ENCODE data around the gene CDH12. TPM values are rescaled to one million over a fixed set of nuclear protein-coding genes. Genes with fewer than 3 reads are reported as not detected.
"Not testable (repeated sequence)": the region's sequence is repeated elsewhere in the genome, so short reads cannot be mapped to it uniquely, and the experiment has no call there.

The CDH12 gene
- total RNA-seq, 2 donors from 2014 or later, result not detected

DNA sequence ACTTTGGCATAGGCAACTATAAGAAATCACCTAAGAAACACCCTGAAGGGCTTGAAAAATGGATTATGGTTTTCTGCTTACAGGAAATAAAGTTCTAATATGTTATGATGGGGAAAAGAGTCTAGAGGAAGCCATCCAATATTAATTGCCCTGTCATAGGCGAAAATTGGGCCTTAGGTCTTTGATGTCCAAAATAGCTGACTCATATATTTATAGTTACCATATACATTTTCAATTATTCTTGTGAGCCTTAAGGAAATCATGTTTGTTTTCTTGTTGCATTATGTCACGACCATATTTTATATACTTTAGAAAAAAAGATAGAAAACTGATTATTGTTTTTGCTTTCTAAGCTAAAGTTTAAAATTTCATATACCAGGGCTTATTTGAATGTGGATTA, 509.1 kb downstream of the CDH12 start:
- Mint-ChIP-seq H3K4me3 (no peak overlapping the region), H3K9me3 (peaks cover 8% of the 10 kb centered on the region), H3K4me1 (no peaks in the 10 kb centered on the region), H3K27ac (no peak overlapping the region), H3K36me3 (ENCODE audit: low read depth) (no peaks in the 10 kb centered on the region), H3K27me3 (no peaks in the 10 kb centered on the region)
- ATAC-seq (replicated peaks), result no peak

DNA sequence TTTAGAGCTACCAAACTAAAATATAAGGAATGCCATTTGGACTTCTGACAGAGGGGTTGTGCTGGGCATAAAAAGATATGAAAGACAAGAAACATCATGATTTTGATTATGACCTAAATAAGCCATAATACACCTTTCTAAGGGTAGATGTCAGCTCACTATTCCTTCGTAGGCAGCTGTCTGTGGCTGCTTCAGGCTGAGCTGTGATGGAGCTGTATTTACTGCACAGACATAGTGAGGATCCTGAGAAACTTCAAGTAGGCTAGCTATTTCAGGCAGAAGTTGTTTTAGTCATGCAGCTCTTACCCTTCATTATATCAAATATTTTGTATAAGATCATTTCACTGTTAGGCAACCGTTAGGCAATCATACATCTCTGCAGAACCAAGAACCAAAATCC, 511.7 kb downstream of the CDH12 start:
- Mint-ChIP-seq H3K36me3 (ENCODE audit: low read depth) (no peaks in the 10 kb centered on the region), H3K9me3 (peaks cover 12% of the 10 kb centered on the region), H3K27ac (no peak overlapping the region), H3K27me3 (no peaks in the 10 kb centered on the region), H3K4me3 (no peak overlapping the region), H3K4me1 (no peaks in the 10 kb centered on the region)
- ATAC-seq (replicated peaks), result no peak

DNA sequence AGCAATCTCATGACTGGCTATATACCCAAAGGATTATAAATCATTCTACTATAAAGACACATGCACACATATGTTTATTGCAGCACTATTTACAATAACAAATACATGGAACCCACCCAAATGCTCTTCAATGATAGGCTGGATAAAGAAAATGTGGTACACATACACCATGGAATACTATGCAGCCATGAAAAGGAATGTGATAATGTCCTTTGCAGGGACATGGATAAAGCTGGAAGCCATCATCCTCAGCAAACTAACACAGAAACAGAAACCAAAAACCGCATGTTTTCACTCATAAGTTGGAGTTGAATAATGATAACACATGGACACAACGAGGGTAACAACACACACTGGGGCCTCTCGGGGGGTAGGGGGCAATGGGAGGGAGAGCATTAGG, 520.2 kb downstream of the CDH12 start:
- not testable (repeated sequence) for H3K36me3 Mint-ChIP-seq (ENCODE audit: low read depth); H3K27me3 Mint-ChIP-seq; H3K4me3 Mint-ChIP-seq; ATAC-seq (replicated peaks); H3K27ac Mint-ChIP-seq; H3K4me1 Mint-ChIP-seq
- H3K9me3 Mint-ChIP-seq, result peaks cover 40% of the 10 kb centered on the region

DNA sequence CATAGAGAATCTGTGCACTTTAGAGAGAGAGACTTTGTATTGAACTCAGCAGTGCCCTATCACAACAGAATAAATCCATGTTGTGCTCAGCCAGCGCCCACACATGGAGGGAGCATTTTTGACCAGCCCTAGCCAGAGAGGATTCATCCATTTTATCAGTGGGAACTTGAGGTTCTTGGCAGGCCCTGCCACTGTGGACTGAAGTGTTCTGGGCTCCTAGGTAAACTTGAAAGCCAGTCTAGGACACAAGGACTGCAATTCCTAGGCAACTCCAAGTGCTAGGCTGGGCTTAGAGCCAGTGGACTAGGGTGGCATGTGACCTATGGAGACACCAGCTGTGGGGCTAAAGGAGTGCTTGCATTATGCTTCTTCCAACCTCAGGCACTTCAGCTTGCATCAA, 523.5 kb downstream of the CDH12 start:
- no peaks in the 10 kb centered on the region for H3K27me3 Mint-ChIP-seq
- no peak overlapping the region for H3K27ac Mint-ChIP-seq
- peaks cover 24% of the 10 kb centered on the region for H3K9me3 Mint-ChIP-seq
- no peaks in the 10 kb centered on the region for H3K36me3 Mint-ChIP-seq (ENCODE audit: low read depth)
- H3K4me1 Mint-ChIP-seq, result no peaks in the 10 kb centered on the region
- no peak overlapping the region for H3K4me3 Mint-ChIP-seq
- no peak for ATAC-seq (replicated peaks)

DNA sequence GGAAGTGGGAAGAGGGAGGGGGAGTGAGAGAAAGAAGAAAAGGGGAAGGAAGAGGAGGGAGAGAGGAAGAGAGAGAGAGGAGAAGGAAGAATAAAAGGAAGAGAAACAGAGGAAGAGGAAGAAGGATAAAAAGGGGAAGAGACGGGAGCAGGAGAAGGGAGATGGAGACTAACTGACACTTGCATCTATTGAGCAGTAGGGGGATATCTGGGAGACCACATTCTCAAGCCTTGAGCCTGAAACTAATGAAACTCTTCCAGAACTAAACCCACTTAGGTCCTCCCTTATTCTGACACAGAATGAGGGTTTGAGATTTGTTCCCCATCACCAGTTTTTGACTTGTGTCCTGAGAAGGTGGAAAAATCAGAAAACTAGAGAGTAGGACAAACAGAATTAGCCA, 533.3 kb downstream of the CDH12 start:
- H3K4me1 Mint-ChIP-seq, result no peaks in the 10 kb centered on the region
- no peak for ATAC-seq (replicated peaks)
- no peaks in the 10 kb centered on the region for H3K36me3 Mint-ChIP-seq (ENCODE audit: low read depth)
- no peak overlapping the region for H3K4me3 Mint-ChIP-seq
- H3K27ac Mint-ChIP-seq, result no peak overlapping the region
- H3K27me3 Mint-ChIP-seq, result no peaks in the 10 kb centered on the region
- H3K9me3 Mint-ChIP-seq, result peaks cover 17% of the 10 kb centered on the region

DNA sequence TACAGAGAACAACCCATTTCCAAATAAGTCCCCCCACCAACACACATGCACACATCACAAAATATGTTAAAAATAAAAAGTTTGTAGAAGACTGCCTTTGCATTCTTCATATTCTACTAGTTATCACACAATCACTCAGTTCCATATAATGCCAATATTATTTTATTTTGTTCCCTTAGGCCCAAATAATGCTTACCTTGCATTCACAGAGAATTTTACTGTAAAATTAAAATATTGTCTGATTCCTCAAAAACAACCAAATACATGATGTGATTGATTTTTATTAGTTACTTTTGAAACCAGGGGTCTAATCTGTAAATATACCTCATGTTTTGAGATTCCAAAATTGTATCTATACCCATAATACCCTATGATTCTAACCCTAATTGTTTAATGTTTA, 536.9 kb downstream of the CDH12 start:
- H3K4me1 Mint-ChIP-seq, result no peaks in the 10 kb centered on the region
- no peaks in the 10 kb centered on the region for H3K27me3 Mint-ChIP-seq
- H3K9me3 Mint-ChIP-seq, result peaks cover 33% of the 10 kb centered on the region
- no peak for ATAC-seq (replicated peaks)
- no peaks in the 10 kb centered on the region for H3K36me3 Mint-ChIP-seq (ENCODE audit: low read depth)
- no peak overlapping the region for H3K27ac Mint-ChIP-seq
- H3K4me3 Mint-ChIP-seq, result no peak overlapping the region

DNA sequence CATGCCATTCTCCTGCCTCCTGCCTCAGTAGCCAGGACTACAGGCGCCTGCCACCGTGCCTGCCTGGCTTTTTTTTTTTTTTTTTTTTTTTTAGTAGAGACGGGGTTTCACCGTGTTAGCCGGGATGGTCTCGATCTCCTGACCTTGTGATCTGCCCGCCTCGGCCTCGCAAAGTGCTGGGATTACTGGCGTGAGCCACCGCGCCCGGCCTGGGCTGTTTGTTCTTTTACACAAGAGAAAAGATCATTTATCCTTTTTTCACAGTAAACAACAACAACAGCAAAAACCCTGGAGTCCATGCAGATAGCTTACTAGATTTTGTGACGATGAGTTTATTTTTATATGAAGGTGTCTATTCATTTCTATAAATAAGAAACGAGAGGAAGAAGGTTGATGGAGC, 538.1 kb downstream of the CDH12 start:
- not testable (repeated sequence) for H3K36me3 Mint-ChIP-seq (ENCODE audit: low read depth); H3K4me1 Mint-ChIP-seq; H3K4me3 Mint-ChIP-seq; ATAC-seq (replicated peaks); H3K27me3 Mint-ChIP-seq; H3K27ac Mint-ChIP-seq
- peaks cover 28% of the 10 kb centered on the region for H3K9me3 Mint-ChIP-seq

DNA sequence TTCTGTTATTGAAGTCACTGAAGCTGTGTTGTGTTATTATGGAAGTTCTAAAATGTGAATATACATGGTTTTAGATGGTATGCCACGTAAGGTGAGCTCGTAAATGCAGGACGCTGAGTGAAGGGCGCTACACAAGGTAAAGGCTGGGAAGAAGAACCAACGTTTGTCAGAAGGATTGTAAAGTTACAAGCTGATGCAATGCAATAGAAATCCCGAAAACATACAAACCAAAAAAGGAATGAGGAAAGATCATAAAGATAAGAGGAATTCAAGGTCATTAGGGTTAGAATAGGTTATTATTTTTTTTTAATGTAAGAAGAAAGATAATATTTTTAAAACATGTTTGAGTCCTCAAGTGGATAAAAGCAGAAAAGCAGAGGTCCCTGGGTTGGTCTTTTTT, 538.6 kb downstream of the CDH12 start:
- Mint-ChIP-seq H3K36me3 (ENCODE audit: low read depth) (no peaks in the 10 kb centered on the region), H3K27me3 (no peaks in the 10 kb centered on the region), H3K9me3 (peaks cover 23% of the 10 kb centered on the region), H3K27ac (no peak overlapping the region), H3K4me3 (no peak overlapping the region), H3K4me1 (no peaks in the 10 kb centered on the region)
- no peak for ATAC-seq (replicated peaks)

DNA sequence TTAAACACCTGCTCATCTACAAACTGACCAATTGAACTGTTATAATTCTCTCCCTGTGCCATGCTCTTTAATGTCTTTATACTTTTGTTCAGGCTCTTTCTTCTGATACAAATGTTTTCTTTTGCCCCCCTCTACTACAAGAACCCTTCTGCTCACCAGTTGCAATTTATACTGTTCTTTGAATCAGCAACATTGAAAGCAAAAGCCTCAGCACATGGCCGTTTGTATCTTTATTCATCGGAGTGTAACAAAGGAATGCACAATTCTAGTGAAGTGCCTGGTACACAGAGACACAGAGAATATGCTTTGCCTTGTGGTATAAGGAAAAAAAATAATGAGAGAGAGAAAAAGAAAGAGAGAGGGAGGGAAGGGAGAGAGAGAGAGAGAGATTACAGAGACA, 547.1 kb downstream of the CDH12 start:
- H3K27me3 Mint-ChIP-seq, result no peaks in the 10 kb centered on the region
- no peak overlapping the region for H3K4me3 Mint-ChIP-seq
- no peaks in the 10 kb centered on the region for H3K4me1 Mint-ChIP-seq
- H3K36me3 Mint-ChIP-seq (ENCODE audit: low read depth), result no peaks in the 10 kb centered on the region
- peaks cover 8% of the 10 kb centered on the region for H3K9me3 Mint-ChIP-seq
- no peak for ATAC-seq (replicated peaks)
- H3K27ac Mint-ChIP-seq, result no peak overlapping the region

DNA sequence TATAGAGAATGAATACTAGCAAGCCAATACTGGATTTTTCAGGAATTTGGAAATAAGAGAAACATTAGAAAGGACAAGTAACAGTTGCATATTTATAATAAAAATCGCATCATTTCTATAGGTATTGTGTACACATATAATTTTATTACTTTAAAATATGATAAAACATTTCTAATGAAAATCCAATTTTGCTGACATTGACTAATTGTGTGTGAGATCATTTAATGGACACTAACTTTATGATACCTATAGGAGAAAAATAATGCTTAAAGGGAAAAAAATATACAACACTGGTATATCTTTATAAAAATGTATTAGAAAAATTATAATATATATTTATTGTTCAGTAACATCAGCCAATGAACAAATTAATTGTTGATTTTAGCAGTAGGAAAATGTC, 557.3 kb downstream of the CDH12 start:
- Mint-ChIP-seq H3K9me3 (peaks cover 8% of the 10 kb centered on the region), H3K4me1 (no peaks in the 10 kb centered on the region), H3K36me3 (ENCODE audit: low read depth) (no peaks in the 10 kb centered on the region), H3K27ac (no peak overlapping the region), H3K4me3 (no peak overlapping the region), H3K27me3 (no peaks in the 10 kb centered on the region)
- ATAC-seq (replicated peaks), result no peak

DNA sequence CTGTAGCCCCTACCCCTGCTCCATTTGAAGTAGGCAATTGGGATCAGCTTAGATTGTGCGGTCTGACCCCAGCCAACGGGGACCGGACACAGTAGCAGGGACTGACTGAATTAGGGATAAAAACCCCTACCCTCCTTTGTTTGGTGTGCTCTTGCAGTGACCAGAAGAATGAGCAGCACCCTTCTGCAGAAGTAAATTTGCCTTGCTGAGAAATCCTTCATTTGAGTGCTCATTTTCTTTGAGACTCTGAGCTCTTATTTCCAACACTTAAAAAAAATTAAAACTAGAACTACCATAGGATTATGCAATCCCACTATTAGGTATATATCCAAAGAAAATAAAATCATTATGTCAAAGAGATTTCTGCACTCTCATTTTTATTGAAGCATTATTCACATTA, 560.0 kb downstream of the CDH12 start:
- H3K4me1 Mint-ChIP-seq, result no peaks in the 10 kb centered on the region
- ATAC-seq (replicated peaks), result no peak
- no peak overlapping the region for H3K27ac Mint-ChIP-seq
- no peaks in the 10 kb centered on the region for H3K27me3 Mint-ChIP-seq
- H3K4me3 Mint-ChIP-seq, result no peak overlapping the region
- H3K36me3 Mint-ChIP-seq (ENCODE audit: low read depth), result no peaks in the 10 kb centered on the region
- H3K9me3 Mint-ChIP-seq, result peaks cover 14% of the 10 kb centered on the region

DNA sequence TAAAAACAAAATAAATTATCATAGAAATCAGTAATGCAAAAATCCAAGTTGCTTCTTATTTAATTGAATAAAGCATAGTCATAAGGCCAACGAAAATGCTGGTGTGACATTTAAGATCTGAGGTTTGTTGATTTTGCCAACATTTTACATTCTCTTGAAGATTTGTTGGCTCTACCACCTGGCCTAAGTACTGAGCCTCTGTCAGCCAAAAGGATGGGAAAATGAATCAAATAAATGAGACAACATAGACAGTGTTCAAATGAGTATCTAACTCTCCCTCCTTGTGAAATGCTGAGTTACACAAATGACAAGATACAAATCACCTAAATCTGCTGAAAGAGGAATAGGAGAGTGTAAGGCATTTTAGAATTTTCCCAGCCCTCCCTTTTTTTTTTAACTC, 575.0 kb downstream of the CDH12 start:
- ATAC-seq (replicated peaks), result no peak
- Mint-ChIP-seq H3K9me3 (peaks cover 15% of the 10 kb centered on the region), H3K36me3 (ENCODE audit: low read depth) (no peaks in the 10 kb centered on the region), H3K4me3 (no peak overlapping the region), H3K4me1 (no peaks in the 10 kb centered on the region), H3K27me3 (no peaks in the 10 kb centered on the region), H3K27ac (no peak overlapping the region)

DNA sequence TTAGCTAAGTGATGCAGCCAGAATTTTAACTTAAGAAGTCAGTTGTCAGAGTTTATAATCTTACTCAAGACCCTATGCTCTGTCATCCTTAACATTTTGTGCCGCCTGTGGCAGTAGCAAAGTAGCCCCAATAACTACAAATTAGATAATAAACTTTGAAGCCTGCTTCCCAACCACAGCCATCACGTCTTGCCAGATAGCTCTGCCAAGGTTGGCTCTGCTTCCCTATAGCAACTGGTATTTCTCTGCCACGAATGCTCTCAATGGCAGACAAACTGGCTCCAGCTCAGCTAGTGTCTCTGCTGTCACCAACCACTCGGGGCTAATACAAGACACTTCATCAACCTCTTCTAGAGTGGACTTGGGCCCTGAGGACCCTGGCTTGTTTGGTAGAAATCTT, 576.1 kb downstream of the CDH12 start:
- Mint-ChIP-seq H3K27me3 (no peaks in the 10 kb centered on the region), H3K4me1 (no peaks in the 10 kb centered on the region), H3K27ac (no peak overlapping the region), H3K36me3 (ENCODE audit: low read depth) (no peaks in the 10 kb centered on the region), H3K9me3 (peaks cover 15% of the 10 kb centered on the region), H3K4me3 (no peak overlapping the region)
- no peak for ATAC-seq (replicated peaks)

DNA sequence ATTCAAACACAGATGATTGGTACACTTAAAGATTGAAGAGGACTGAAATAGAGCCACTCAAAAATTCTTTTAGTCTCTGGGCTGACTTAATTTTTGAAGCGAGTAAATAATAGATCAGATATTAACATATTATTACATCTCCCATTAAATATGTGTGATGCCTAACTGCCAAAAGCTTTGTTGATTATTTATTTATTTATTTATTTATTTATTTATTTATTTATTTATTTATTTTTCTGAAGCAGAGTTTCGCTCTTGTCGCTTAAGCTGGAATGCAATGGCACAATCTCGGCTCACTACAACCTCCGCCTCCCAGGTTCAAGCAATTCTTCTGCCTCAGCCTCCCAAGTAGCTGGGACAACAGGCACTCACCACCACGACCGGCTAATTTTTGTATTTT, 587.3 kb downstream of the CDH12 start:
- H3K4me3 Mint-ChIP-seq; H3K36me3 Mint-ChIP-seq (ENCODE audit: low read depth); H3K27ac Mint-ChIP-seq; H3K4me1 Mint-ChIP-seq; H3K27me3 Mint-ChIP-seq; H3K9me3 Mint-ChIP-seq; ATAC-seq (replicated peaks): not testable (repeated sequence)

DNA sequence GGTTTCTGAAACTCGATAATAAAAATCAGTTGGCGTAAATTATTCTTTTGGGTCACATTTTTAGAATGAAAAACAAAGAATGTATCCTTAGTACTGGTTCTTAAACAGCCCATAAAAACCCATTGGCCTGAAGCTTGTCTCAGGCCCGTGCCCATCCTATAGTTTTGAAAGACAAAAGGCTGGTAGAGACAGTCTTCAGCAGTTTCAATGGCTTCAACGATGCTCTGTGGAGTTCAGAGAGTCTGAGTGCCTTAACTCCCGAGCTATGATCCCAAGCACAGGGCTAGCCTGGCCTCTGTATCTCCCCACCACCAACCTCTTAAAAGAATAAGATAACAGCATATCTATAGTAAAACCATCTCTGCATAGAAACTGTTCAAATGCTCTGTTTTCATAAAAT, 595.0 kb downstream of the CDH12 start:
- no peaks in the 10 kb centered on the region for H3K36me3 Mint-ChIP-seq (ENCODE audit: low read depth)
- H3K27me3 Mint-ChIP-seq, result no peaks in the 10 kb centered on the region
- no peak overlapping the region for H3K27ac Mint-ChIP-seq
- no peak for ATAC-seq (replicated peaks)
- H3K4me3 Mint-ChIP-seq, result no peak overlapping the region
- H3K4me1 Mint-ChIP-seq, result no peaks in the 10 kb centered on the region
- H3K9me3 Mint-ChIP-seq, result peaks cover 5% of the 10 kb centered on the region

DNA sequence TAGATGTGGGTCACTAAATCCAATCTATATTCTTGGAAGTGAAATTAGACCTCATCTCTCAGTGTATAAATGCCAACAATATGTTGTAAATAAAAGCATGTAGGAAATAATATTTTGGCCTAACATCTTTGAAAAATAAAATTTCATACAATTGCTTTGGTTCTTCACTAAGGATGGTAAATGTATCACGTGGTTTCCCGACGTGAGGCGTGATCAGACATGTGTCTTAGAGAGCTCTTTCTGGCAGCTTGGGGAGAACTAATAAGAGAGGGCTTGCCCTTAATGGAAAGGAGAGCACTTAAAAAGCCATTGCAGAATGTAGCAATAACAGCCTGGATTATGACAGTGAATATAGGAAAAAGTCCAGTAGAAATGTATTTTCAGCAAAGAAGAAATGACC, 602.6 kb downstream of the CDH12 start:
- peaks cover 18% of the 10 kb centered on the region for H3K9me3 Mint-ChIP-seq
- no peaks in the 10 kb centered on the region for H3K4me1 Mint-ChIP-seq
- ATAC-seq (replicated peaks), result no peak
- no peak overlapping the region for H3K27ac Mint-ChIP-seq
- H3K36me3 Mint-ChIP-seq (ENCODE audit: low read depth), result no peaks in the 10 kb centered on the region
- H3K4me3 Mint-ChIP-seq, result no peak overlapping the region
- no peaks in the 10 kb centered on the region for H3K27me3 Mint-ChIP-seq

All from activated T-helper 17 cell treated with anti-CD3 and anti-CD28 coated beads, Interleukin-2, amount 50 U/mL, for 72 hours (primary cell).